GM19452 (cell line): ENCODE data around the gene OPTN.
A peak's percentile ranks its signal among the peaks of the same experiment; 100 is the strongest.

Source experiments
- ATAC-seq: cut with Tn5 transposase; IDR thresholded peaks from one replicate; pipeline ENCODE4 v1.9.1; 2021; ENCODE audit not compliant: unreplicated experiment

OPTN gene

DNA sequence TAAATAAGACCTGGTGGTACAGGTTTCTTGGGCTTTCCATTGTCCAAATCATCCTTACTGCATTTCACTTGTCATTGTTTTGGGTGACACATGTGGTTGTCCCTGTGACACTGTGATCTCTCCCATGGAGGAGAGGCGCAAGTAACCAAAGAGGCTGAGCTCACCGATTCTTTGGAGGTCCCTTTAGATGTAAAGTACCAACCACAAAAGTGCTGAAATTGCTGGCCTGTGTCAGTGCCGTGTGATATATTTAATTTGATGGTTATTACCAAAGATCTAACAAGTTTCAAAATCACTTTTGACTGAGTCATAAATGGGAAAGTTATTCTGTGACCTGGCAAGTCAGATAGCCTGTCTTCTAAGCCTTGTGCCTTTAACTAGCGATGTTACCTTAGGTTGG, 80.8 kb downstream of the OPTN start:
- ATAC-seq, result no peak

DNA sequence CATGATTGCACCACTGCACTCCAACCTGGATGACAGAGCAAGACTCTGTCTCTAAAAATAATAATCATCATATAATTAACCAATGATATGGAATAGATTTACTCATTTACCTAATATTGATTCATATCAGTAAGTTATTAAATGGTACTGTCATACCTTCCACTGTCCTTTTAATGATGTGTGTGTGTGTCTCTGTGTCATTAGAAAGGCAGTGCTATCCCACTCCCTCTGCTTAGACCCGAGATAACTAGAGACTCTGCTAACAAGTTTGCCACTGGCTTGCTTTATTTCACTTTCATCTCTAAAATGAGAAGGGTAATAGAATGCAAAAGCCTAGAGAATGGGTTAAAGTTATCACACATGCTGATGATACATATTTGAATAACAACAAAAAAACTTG, 82.5 kb downstream of the OPTN start:
- ATAC-seq, result no peak

DNA sequence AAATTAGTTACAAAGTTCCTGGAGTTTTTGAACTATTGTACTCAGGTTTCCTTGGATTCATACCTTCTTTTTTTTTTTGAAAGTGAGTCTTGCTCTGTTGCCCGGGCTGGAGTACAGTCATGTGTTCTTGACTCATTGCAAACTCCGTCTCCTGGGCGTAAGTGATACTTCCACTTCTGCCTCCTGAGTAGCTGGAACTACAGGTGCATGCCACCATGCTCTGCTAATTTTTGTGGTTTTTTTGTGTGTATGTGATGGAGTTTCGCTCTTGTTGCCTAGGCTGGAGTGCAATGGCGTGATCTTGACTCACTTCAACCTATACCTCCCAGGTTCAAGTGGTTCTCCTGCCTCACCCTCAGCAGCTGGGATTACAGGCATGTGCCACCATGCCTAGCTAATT, 83.7 kb downstream of the OPTN start:
- ATAC-seq, result peak; percentile 66

DNA sequence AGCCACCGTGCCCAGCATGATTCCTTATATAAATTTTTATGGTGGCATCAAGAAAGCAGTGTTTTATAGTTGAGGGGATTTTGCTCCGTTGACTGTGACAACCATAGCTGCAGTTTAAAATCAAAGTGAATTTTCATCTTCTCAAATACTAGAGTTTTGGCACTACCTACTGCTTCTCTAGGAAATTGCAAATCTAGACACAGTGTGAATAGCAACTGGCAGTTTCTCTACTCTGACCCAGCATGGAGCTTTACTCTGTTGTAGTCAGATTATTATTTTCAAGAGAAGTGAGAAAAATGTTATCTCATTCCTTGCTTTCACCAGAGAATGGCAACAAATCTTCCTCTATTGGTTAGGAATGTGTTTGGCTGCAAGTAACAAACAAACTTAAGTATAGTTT, 84.3 kb downstream of the OPTN start:
- ATAC-seq, result no peak

DNA sequence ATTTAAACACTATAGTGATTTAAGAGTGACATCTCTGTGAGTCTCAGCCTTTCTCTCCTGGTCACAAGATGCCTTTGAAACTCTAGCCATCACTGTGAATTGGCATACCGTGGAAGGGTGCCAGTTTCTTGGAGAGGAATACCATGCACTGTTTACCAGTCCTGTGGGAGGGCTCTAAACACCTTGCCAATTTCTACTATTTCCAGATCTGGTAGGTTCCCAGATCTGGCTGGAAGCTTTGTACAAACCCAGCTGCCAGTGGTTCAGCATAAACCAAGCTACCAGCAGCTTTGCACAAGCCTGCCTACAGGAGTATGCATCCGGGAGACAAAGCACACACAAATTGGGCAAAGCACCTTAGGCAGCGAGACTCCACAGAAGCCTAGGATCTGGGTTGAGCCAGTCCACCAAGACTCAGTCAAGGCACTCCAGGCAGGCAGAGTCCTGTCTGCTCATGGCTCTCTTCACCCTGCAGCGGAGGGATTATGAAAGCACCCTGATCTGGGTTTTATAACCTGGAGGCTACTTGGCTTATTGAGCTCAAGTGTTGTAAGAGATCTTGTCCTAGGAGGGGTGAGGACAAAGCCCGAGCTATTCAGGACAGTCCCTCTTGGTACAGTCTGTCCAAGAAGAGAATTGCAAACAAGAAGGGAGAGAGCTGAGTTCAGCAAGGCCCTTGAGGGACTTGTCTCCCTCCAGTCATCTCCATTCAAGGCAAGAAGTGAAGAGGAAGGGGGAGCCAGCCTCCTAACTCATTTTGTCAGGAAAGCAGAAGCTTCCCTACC, 85.0 kb downstream of the OPTN start:
- ATAC-seq, result no peak

DNA sequence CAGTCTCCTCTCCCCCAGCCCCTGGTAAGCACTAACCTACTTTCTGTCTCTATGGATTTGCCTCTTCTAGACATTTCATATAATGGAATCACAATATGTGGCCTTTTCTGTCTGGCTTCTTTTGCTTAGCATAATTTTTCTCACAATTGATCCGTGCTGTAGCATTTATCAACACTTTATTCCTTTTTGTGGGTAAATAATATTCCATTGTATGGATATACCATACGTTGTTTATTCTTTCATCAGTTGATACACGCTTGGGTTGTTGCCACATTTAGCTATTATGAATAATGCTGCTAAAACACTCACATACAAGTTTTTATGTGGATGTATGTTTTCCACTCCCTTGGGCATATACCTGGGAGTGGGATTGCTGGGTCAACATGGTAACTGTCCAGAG, 87.2 kb downstream of the OPTN start:
- ATAC-seq, result no peak
